ENCODE results near the gene UBIAD1.

UBIAD1 gene

GRCh38 chr1:11314959-11315358 lies 42.0 kb downstream of the UBIAD1 start:
- DNase-seq: no peak

GRCh38 chr1:11316701-11317100 lies 43.7 kb downstream of the UBIAD1 start:
- DNase-seq: no peak

- no peak for DNase-seq
Measured at GRCh38 chr1:11318982-11319381, 46.0 kb downstream of the UBIAD1 start.

- no peak for DNase-seq
Measured at GRCh38 chr1:11320153-11320936, 47.3 kb downstream of the UBIAD1 start.

GRCh38 chr1:11321656-11322491 lies 48.9 kb downstream of the UBIAD1 start:
- no peak for DNase-seq

- DNase-seq: no peak
Measured at GRCh38 chr1:11324567-11325165, 51.7 kb downstream of the UBIAD1 start.

- DNase-seq: no peak
Measured at GRCh38 chr1:11326070-11326469, 53.1 kb downstream of the UBIAD1 start.

- no peak for DNase-seq
Measured at GRCh38 chr1:11328444-11328843, 55.4 kb downstream of the UBIAD1 start.

GRCh38 chr1:11330411-11330810 lies 57.4 kb downstream of the UBIAD1 start:
- no peak for DNase-seq

- no peak for DNase-seq
Measured at GRCh38 chr1:11331036-11331944, 58.3 kb downstream of the UBIAD1 start.

GRCh38 chr1:11331945-11332546 lies 59.0 kb downstream of the UBIAD1 start:
- no peak for DNase-seq

- no peak for DNase-seq
Measured at GRCh38 chr1:11333631-11334030, 60.6 kb downstream of the UBIAD1 start.

GRCh38 chr1:11334261-11334804 lies 61.3 kb downstream of the UBIAD1 start:
- no peak for DNase-seq

GRCh38 chr1:11334821-11335220 lies 61.8 kb downstream of the UBIAD1 start:
- DNase-seq: no peak

- no peak for DNase-seq
Measured at GRCh38 chr1:11335417-11336056, 62.5 kb downstream of the UBIAD1 start.

GRCh38 chr1:11337580-11338073 lies 64.6 kb downstream of the UBIAD1 start:
- DNase-seq: peak; percentile 18

Data from kidney glomerular epithelial cell (primary cell).